ENCODE measurements around the gene SMOC2. TPM values are rescaled to one million over a fixed set of nuclear protein-coding genes. Genes with fewer than 3 reads are reported as not detected.
A peak's percentile ranks its signal among the peaks of the same experiment; 100 is the strongest.

The SMOC2 gene
- total RNA-seq, 1 experiment from 2014 or later, result 2.1 TPM

GRCh38 chr6:168623736-168624135, 182.8 kb downstream of the SMOC2 start:
- Histone ChIP-seq H4K91ac (ENCODE audit: insufficient read length, low read depth, low read length) (no peak overlapping the region), H3K79me1 (ENCODE audit: insufficient read depth, low read depth, low read length, poor library complexity, severe bottlenecking) (no peaks in the 10 kb centered on the region)

More at GRCh38 chr6:168623736-168624135, 182.8 kb downstream of the SMOC2 start:
- DNase-seq, result peak; percentile 38
- no peak overlapping the region for H2BK15ac ChIP-seq (ENCODE audit: low read depth, low read length)
- Mint-ChIP-seq H3K4me1 (peaks cover 0 to 2% of the 10 kb centered on the region in 2 experiments; a peak in 1 of 4 replicates), H3K9me3 (peaks cover 7 to 9% of the 10 kb centered on the region in 2 experiments), H3K4me3 (no peak overlapping the region), H3K27ac (no peak overlapping the region), H3K36me3 (ENCODE audit: insufficient read depth in 1 of 3, low read depth in 3 of 3) (peaks cover 0 to 6% (median 0%) of the 10 kb centered on the region in 3 experiments; a peak in 1 of 7 replicates), H3K27me3 (ENCODE audit: low read depth) (peaks cover 3% of the 10 kb centered on the region; the same call in 1 of the 2 replicates)
- H3K23me2 ChIP-seq (ENCODE audit: insufficient read length, low read depth, low read length, poor library complexity, severe bottlenecking), result no peaks in the 10 kb centered on the region
- no peaks in the 10 kb centered on the region for H3K79me2 ChIP-seq (ENCODE audit: insufficient read depth, low read length)
- TF ChIP-seq CTCF (conservative IDR thresholded peaks at IDR 0.05), result no peak
- H3K4me1 ChIP-seq (ENCODE audit: insufficient read depth, low read length), result no peaks in the 10 kb centered on the region
- H3K27ac ChIP-seq (ENCODE audit: insufficient read length, low read depth, low read length), result no peak overlapping the region
- no peak overlapping the region for H2AFZ ChIP-seq (ENCODE audit: low read length)
- no peak overlapping the region for H3K23ac ChIP-seq (ENCODE audit: insufficient read length, low read depth, low read length)
- no peaks in the 10 kb centered on the region for H4K20me1 ChIP-seq (ENCODE audit: control insufficient read depth, insufficient read depth, insufficient read length)
- no peak overlapping the region for H3K9ac ChIP-seq (ENCODE audit: extremely low read depth, insufficient read length, low read length)
- no peak overlapping the region for H2BK120ac ChIP-seq (ENCODE audit: low read depth, low read length, poor library complexity, severe bottlenecking)
- no peak overlapping the region for H3K56ac ChIP-seq (ENCODE audit: insufficient read length, low read depth, low read length)
- no peak overlapping the region for H2BK12ac ChIP-seq (ENCODE audit: insufficient read length, low read depth, low read length)
- no peak overlapping the region for H4K8ac ChIP-seq (replicated peaks; ENCODE audit: insufficient read length, low read depth, low read length)
- no peak overlapping the region for H2BK5ac ChIP-seq (ENCODE audit: insufficient read length, low read length)
- no peak overlapping the region for H3T11ph ChIP-seq (ENCODE audit: low read length)
- H2AK5ac ChIP-seq (ENCODE audit: insufficient read length, low read length), result no peak overlapping the region
- no peak overlapping the region for H2BK20ac ChIP-seq (ENCODE audit: low read depth, low read length, poor library complexity, severe bottlenecking)
- no peak overlapping the region; the same call in 1 of the 2 replicates for H3K14ac ChIP-seq (ENCODE audit: insufficient read depth, low read length)
- no peaks in the 10 kb centered on the region for H3K27me3 ChIP-seq (ENCODE audit: insufficient read depth, low read length)
- no peak overlapping the region for H3K4me2 ChIP-seq (ENCODE audit: insufficient read depth, insufficient read length, low read length)
- H3K4ac ChIP-seq (ENCODE audit: low read depth, low read length), result no peak overlapping the region
- no peak overlapping the region for H4K5ac ChIP-seq (ENCODE audit: insufficient read length, low read depth, low read length)
- H3K18ac ChIP-seq (ENCODE audit: insufficient read length, low read depth, low read length), result no peak overlapping the region
- no peaks in the 10 kb centered on the region for H3K9me3 ChIP-seq (ENCODE audit: control insufficient read depth, low read depth, low read length)
- no CpG with 5 or more reads among the region's 13 CpGs for WGBS (ENCODE audit: extremely low coverage, insufficient read length, low lambda C conversion rate)
